ENCODE measurements around the gene REPIN1. TPM values are rescaled to one million over a fixed set of nuclear protein-coding genes. Genes with fewer than 3 reads are reported as not detected.
A peak's percentile ranks its signal among the peaks of the same experiment; 100 is the strongest.

Gene REPIN1
- total RNA-seq, 1 donor from 2014 or later: 82.1 TPM

DNA sequence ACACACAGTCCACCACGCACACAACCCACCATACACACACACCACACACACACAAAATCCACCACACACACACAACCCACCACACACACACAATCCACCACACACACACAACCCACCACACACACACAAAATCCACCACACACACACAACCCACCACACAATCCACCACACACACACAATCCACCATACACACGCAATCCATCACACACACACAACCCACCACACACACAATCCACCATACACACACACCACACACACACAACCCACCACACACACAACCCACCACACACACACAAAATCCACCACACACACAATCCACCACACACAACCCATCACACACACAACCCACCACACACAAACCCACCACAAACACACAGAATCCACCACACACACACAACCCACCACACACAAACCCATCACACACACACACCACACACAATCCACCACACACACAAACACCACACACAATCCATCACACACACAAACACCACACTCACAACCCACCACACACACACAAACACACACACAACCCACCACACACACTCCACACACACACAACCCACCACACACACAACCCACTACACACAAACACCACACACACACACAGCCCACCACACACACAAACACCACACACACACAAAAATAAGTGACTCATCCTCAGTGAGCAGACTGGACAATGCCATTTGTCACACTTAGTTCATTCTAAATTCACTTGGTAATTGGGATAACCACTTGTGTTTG, 8.8 kb upstream of the REPIN1 start:
- DNase-seq (ENCODE audit: low spot score): no peak

DNA sequence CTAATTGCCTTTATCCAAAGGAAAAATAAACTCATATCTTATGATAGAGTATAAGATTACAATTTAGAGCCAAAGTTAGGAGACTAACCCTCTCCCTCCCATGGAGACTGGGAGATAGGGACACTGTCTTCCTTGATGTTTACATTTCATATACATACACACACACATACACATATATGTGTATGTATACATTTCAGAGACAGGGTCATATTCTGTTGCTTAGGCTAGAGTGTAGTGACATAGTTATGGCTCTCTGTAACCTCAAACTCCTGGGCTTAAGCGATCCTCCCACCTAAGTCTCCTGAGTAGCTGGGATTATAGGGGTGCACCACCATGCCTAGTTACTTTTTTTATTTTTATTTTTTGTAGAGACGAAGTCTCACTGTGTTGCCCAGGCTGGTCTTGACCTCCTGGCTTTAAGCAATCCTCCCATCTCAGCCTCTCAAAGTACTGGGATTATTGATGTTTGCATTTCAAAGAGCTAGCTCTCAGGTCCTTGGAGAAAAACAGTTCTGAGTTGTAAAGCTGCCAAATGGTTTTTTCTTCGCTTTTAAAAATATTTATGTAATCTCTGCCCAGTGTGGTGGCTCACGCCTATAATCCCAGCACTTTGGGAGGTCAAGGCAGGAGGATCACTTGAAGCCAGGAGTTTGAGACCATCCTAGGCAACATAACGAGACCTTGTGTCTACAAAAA, 8.1 kb upstream of the REPIN1 start:
- no peak for DNase-seq (ENCODE audit: low spot score)

DNA sequence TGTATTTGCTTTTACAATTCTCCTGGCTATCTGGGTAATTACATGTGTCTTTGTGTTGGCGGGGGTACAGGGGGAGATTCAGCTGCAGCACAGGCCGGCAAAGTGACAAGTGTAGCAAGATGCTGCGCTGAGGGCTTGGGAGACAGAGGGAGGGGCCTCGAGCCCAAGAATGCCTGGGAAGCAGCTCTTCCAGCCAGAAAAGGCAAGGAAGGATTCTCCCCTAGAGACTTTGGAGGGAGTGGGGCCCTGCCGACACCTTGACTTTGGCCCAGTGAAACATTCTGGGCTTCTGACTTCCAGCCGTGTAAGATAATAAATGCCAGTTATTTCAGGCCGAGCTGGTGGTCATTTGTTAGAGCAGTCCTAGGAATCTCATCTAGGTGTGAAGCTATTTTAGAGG, 7.2 kb upstream of the REPIN1 start:
- peak; percentile 72 for DNase-seq (ENCODE audit: low spot score)

DNA sequence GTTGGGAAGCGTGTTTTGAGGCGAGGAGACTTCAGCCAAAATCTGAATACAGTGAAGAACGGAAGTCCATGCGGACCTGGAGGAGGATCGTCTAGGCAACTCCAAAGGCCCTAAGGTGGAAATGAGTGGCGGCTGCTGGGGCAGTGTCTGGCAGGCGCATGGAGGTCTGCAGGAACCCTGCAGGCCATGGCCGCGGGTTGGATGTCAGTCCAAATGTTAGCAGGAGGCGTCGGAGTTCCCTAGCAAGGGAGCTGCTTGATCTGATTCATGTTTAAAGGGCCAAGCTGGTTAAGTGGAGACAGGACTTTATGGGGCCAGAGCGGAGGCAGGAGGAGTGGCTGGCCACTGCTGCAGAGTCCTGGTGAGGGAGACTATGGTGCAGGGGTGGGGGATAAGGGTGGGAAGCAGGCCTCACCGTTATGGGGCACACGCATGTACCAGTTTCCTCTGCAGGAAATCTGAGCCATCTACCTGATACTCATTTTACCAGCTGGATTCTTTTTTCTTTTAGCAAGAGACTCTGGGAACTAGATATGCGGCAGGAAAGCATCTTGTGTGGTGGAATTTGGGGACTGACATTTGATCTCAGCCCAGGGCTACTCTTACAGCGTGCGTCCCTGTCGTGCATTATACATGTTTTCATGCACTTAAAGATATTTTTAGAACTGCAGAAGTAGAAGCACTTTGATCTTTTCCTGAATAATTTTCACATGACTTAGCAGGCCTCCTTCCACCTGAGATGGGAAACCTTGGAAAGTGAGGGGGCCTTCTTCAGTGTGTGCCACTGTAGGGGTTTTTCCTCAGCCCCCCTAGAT, 6.6 kb upstream of the REPIN1 start:
- peak; percentile 68 for DNase-seq (ENCODE audit: low spot score)

DNA sequence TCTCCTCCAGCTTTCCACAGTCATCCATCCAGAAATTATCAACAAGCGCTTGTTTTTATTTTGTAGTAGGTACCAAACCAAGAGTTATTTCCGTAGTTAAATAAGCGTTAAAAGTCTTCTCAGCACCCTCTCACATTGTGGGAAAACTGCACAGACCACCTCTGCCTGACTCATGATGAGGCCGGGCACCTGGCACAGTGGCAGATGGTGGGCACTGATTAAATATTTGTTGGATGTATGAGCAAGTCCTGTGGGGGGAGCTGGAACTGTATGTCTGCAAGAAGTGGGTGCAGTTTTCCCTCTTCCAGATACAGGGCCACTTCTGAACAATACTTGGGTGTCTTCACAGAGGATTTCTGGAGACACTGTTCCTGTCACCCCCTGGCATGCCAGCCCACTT, 5.3 kb upstream of the REPIN1 start:
- DNase-seq (ENCODE audit: low spot score): no peak

DNA sequence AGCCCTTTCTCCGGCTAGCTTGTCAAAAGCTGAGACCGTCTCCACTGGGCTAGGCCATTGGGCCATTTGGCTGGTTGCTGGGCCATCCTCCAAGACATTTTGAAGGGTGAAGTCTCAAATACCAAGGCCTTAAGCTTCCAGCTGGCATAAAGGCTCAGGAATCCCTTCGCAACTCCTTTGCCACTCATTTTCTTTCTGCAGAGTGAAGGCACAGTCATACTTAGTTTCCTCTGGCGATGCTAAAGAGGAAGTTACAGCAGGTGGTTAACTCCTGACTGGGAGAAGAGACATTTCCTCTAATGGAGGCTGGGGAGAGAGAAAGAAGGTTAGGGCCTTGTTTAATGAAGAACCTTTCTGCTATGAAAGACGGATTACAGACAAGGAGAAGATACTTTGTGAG, 4.8 kb upstream of the REPIN1 start:
- no peak for DNase-seq (ENCODE audit: low spot score)

DNA sequence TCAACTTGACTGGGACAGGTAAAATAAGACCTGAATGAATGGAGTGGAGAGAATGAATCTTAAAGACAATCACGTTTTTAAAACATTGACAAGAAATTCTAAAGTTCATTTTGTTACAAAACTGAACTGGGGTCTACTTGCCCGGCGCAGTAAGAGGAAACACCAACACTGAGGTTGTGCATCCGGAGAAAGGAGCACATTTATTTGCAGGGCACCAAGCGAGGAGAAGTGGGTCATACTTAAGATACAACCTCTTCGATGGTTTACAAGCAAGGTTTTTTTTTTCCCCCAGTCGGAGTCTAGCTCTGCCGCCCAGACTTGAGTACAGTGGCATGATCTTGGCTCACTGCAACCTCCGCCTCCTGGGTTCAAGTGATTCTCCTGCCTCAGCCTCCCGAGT, 3.4 kb upstream of the REPIN1 start:
- no peak for DNase-seq (ENCODE audit: low spot score)

DNA sequence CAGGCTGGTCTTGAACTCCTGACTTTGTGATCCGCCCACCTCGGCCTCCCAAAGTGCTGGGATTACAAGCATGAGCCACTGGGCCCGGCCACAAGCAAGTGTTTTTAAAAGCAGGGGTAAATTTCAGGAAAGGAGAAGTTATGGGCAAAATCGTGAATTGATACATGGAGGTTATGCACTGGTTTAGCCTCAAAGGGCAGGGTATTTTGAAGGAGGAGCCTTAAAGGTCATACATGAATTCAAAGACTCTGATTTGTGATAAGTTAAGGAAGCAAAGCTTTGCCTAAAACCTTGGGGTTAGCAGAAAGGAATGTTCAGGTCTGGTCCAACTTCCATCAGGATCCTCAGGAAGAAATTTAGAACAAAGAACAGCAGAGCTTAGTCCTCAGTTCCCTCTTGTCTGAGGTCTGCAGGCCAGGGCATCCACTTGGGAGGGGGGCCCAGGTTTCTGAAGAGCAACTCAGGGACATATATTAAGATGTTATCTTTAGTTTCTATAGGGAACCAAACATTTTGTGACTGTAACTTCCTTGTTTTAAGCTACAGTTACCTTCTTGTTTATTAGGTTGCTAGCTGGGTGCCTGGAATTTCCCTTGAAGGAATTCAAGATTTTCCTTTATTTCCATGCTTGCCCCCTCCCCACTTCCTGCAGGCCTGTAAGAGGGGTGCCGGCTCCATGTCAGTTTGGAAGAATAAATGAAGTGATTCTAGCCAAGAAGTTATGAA, 2.8 kb upstream of the REPIN1 start:
- no peak for DNase-seq (ENCODE audit: low spot score)

DNA sequence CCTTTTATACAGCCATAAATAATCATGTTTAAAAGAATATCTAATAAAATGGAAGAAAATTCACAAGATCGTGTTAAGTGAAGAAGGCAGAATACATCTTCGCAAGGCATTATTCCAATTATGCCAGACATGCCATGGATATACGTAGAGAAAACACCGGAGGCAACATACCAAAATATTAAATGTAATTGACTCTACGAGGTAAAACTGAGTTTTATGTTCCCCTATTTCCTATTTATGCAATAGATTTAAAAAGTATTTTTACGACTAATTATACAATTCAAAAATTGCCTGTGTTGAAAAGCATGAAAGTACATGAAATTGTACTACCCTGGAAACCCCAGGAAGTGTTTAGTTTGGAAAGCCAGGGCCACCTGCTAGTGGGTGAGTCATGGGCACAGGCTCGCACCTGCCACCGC, 936 bp upstream of the REPIN1 start:
- no peak for DNase-seq (ENCODE audit: low spot score)

DNA sequence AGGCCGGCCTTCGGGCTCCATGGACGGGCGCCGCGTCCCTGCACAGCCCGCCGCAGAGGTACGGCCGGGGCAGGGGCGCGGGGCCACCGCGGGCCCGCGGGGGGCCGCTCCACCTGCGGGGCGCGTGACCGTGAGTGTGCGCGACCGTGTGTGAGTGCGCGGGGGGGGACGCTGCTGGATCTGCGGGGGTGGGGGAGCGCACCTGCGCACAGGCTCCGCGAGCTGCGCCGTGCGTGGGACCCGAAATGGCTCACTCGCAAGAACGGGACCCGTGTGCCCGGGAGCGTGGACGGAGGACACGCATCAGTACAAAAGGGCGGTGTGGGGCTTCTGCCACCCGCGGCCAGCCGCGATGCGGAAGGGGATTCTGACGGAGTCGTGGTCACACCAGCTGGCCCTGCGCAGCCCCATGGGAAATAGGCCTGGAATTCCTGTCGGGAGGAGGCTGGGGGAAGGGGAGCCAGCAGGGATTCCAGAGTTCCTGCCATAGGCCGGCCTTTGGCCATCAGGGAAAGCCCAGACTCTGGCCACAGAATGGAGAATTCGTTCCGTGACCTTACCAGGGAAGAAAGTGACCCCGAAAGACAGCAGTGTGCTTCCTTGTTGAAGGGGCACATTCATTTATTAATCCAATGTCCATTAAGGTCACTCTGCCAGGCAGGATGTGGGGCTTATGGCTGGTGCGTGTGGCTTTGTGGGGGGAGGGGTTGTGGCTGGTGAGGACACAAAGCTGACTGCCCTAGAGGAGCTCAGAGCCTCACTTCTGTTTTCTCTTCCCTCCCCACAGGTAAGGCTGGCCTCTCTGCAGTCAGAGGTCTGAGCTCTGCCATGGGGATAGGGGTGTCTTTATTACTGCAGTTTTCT, 494 bp downstream of the REPIN1 start:
- DNase-seq (ENCODE audit: low spot score): no peak

DNA sequence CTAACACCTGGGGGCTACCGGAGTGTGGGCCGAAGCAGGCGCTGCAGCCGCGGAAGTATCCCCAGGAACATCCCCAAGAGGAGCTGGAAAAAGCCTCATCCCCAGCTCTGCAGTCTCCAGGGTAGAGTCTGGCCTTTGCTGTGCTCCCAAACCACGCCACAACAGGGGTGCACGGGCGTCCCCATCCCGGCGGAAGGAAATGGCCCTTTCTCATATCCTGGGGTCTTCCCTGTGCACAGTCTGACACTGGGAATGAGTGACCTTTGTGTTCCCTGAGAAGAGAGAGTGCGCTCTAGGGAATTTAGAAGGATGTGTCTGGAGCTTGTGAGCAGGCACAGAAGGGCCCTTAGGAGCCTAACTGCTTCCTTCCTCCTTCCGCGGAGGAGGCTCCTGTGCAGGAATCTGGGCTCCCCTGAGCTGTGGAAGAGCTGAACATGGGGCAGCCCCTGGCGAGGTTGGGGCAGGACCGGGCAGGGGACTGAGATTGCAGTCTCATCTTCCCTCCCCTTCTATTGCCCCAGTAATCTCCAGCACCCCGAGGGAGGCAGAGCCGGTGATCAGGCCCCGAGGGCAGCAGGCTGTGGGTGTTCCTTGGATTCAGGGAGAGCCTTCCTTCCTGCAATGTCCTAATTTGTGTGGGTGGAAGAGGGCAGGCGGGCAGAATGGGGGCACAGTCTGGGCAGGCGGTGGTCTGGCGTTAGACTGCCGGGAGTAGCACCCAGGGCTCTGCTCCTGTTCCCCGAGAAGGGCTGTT, 1.3 kb downstream of the REPIN1 start:
- no peak for DNase-seq (ENCODE audit: low spot score)

DNA sequence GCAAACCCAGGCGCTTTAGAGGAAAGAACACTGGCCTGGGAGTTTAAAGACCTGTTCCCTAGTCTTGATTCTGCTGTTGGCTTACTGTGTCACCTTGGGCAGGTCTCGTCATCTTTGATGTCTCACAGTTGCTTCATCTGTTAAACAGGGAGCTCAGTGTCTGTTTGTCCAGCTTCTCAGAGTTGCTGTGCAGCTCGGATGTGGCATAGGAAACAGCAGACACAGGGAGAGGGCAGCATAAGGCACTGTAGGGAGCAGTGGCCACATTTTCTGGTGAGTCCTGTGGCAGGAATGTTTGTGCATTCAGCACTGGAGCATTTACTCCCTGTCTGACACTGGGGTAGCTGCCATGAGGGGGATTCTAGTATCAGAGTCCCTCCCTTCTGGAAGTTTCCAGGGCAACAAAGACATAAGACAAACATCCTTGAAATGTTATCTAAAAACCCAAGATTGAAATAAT, 2.0 kb downstream of the REPIN1 start:
- no peak for DNase-seq (ENCODE audit: low spot score)

DNA sequence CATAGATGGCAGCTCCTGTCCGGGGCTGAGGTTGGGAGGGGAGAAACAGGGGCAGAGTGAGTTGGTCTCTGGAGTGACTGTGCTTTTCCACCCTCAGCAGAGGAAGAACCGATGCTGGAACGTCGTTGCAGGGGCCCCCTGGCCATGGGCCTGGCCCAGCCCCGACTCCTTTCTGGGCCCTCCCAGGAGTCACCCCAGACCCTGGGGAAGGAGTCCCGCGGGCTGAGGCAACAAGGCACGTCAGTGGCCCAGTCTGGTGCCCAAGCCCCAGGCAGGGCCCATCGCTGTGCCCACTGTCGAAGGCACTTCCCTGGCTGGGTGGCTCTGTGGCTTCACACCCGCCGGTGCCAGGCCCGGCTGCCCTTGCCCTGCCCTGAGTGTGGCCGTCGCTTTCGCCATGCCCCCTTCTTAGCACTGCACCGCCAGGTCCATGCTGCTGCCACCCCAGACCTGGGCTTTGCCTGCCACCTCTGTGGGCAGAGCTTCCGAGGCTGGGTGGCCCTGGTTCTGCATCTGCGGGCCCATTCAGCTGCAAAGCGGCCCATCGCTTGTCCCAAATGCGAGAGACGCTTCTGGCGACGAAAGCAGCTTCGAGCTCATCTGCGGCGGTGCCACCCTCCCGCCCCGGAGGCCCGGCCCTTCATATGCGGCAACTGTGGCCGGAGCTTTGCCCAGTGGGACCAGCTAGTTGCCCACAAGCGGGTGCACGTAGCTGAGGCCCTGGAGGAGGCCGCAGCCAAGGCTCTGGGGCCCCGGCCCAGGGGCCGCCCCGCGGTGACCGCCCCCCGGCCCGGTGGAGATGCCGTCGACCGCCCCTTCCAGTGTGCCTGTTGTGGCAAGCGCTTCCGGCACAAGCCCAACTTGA, 2.7 kb downstream of the REPIN1 start:
- DNase-seq (ENCODE audit: low spot score): peak; percentile 88

DNA sequence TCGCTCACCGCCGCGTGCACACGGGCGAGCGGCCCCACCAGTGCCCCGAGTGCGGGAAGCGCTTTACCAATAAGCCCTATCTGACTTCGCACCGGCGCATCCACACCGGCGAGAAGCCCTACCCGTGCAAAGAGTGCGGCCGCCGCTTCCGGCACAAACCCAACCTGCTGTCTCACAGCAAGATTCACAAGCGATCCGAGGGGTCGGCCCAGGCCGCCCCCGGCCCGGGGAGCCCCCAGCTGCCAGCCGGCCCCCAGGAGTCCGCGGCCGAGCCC, 3.3 kb downstream of the REPIN1 start:
- peak; percentile 86 for DNase-seq (ENCODE audit: low spot score)

DNA sequence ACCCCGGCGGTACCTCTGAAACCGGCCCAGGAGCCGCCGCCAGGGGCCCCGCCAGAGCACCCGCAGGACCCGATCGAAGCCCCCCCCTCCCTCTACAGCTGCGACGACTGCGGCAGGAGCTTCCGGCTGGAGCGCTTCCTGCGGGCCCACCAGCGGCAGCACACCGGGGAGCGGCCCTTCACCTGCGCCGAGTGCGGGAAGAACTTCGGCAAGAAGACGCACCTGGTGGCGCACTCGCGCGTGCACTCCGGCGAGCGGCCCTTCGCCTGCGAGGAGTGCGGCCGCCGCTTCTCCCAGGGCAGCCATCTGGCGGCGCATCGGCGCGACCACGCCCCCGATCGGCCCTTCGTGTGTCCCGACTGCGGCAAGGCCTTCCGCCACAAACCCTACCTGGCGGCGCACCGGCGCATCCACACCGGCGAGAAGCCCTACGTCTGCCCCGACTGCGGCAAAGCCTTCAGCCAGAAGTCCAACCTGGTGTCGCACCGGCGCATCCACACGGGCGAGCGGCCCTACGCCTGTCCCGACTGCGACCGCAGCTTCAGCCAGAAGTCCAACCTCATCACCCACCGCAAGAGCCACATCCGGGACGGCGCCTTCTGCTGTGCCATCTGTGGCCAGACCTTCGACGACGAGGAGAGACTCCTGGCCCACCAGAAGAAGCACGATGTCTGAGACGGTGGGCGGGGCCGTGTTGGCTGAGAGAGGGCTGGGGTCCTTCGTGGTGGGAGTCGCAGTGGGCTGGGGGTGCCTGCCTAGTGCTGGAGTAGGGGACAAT, 3.8 kb downstream of the REPIN1 start:
- peak; percentile 84 for DNase-seq (ENCODE audit: low spot score)

DNA sequence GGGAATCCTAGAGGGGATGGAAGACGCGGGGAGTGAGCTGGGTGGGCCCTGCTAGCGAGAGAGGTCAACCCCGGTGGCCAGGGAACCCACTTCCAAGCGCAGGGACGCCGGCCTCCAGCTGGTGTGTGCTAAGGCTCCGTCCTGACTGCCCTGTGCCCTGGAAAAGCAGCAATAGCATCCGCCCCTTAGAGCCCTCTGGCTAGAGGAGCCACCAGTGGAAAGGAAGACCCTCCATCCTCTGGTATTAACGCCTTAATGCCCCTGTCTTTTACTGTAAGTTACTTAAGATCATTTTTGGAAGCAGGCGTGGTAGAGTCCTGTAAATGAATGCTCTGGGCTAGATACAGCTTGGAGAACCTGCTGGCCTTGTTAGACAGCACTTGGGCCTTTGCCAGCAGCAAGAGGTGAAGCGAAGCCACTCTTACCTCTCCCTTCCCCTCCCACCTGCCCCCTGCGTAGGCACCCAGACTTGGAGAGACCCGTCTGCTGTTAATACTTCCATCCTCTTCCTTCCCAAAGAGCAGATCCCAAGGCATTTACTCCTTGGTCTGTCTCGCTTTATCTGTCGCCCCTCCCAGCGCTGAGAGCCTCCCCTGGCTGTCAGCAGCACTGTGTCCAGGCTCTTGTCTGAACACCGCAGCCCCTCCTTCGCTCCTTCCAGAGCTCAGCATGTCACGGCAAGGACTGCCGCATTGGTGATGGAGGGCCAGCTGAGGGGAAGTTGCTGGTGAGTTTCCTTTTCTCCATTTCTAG, 4.6 kb downstream of the REPIN1 start:
- DNase-seq (ENCODE audit: low spot score): peak; percentile 72

DNA sequence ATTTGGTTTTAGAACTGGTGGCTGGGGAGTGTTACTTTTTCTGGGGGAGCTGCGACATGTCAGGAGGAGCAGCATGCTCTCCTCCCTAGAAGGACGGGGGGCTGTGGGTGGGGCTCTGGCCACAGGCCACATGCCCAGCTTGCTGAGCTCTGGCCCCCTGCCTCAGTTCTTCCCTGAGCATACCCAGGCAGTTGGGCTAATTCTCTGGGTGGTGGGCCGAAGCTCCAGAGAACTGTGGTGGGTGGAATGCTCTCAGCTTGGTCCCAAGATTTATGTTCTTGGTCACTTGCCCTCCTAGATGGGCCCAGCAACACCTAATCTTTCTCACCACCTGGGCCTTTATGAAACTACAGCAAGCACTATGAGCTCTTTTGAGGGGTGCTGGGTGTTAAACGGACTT, 5.4 kb downstream of the REPIN1 start:
- no peak for DNase-seq (ENCODE audit: low spot score)
